Tibial nerve (tissue), 4 donors: Measurements from ENCODE around the gene ZNF514. TPM values are rescaled to one million over a fixed set of nuclear protein-coding genes. Genes with fewer than 3 reads are reported as not detected.
A peak's percentile ranks its signal among the peaks of the same experiment; 100 is the strongest.

Experiments
- DNase-seq, 2 donors: peaks; one replicate each; pipeline ENCODE4 v3.0.0-alpha.2; 2019; ENCODE audit warnings: low spot score in 2 of 2
- H3K27ac ChIP-seq, 4 donors: fragments of 200-600 bp; sonication (generic) in 3 of 4; one replicate each; pipeline ENCODE4 v1.5.1; 2017 to 2019; ENCODE audit warnings: mild to moderate bottlenecking in 1 of 4
- H3K27me3 ChIP-seq, 2 donors: fragments of 200-600 bp; sonication (generic) in 1 of 2; one replicate each; pipeline versions ENCODE4 v1.5.1 to v1.6.0; 2017 to 2019
- H3K36me3 ChIP-seq, 3 donors: fragments of 200-600 bp; sonication (generic); one replicate each; pipeline ENCODE4 v1.5.1; 2018 to 2019
- H3K4me1 ChIP-seq, 4 donors: fragments of 200-600 bp; sonication (generic) in 3 of 4; one replicate each; pipeline ENCODE4 v1.5.1; 2017 to 2019
- H3K4me3 ChIP-seq, 4 donors: fragments of 200-600 bp; sonication (generic) in 3 of 4; one replicate each; pipeline ENCODE4 v1.5.1; 2017 to 2019; ENCODE audit warnings: mild to moderate bottlenecking in 1 of 4, moderate library complexity in 1 of 4
- H3K9me3 ChIP-seq, 4 donors: fragments of 200-600 bp; sonication (generic) in 3 of 4; one replicate each; pipeline ENCODE4 v1.5.1; 2017 to 2019
- CTCF ChIP-seq, 5 experiments: fragments of 200-600 bp in 3 of 5; fragments of 450-650 bp in 2 of 5; sonication (generic) in 3 of 5; IDR thresholded peaks; one replicate each; pipeline ENCODE4 v1.5.1; 2016 to 2019; ENCODE audit warnings: antibody characterized with exemption in 5 of 5, mild to moderate bottlenecking in 3 of 5, moderate library complexity in 2 of 5
- EP300 ChIP-seq, 2 donors: sonication (generic); formaldehyde crosslinking; IDR thresholded peaks; one replicate each; pipeline ENCODE4 v1.6.1; 2017; ENCODE audit warnings: antibody characterized with exemption in 2 of 2, mild to moderate bottlenecking in 1 of 2
- POLR2A ChIP-seq, 2 donors: fragments of 450-650 bp; IDR thresholded peaks; one replicate each; pipeline ENCODE4 v1.6.1; 2017; ENCODE audit warnings: antibody characterized with exemption in 2 of 2, mild to moderate bottlenecking in 2 of 2, moderate library complexity in 2 of 2
- WGBS, 2 donors: methylation state at CpG; one replicate each; pipeline ENCODE4 v1.1.5; 2018; 5-methylcytosine and 5-hydroxymethylcytosine counted together
- total RNA-seq, 4 donors: library from RNA; depleted of rRNA; stranded (reverse); fragments of >200 nt; gene quantifications; one replicate each; pipeline ENCODE4 v1.1.0, GENCODE V29; 2016

ZNF514 gene
- total RNA-seq, 4 donors from 2014 or later, result 19.4 to 24.1 (median 22.2) TPM

DNA sequence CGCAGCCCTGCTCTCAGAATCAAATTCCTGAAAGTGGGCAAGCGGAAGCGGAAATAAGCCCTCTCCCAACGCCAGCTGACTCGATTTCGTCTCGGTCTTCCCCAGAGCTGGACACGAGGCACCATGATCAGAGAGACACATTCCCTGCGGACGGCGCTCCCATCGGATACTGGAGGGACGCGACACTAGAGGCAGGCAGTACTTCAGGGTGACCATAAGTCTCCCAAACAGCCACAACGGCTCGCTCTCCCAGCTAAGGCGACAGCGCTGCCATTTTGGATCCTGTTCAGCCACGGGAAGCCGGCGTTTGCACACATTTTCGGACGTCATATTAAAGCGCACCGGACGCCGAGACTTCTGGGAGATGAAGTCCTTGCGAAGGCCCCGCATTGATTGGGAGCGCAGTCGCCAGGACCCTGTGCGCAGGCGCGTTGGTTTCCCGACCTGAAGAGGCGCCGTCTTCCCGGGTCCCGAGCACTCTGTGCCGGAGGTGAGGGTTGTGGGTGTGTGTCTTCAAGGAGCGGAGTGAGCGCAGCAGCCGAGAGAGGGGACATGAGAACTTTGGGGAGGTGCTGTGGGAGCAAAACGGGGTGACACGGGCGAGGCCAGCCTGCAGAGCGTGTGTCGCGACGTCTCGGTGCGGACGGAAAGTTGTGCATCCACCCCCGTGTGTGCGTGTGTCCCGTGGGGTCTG is 5.9 kb upstream of the ZNF514 start, which contains the start of gene ZNF2:
TSS of gene ZNF2 (plus strand) at position 439 of the 694 bp plus-strand sequence. CDS start 10,418 bp downstream, outside the sequence.
- H3K27me3 ChIP-seq, result no peaks in the 10 kb centered on the region
- H3K36me3 ChIP-seq, result peaks cover 0 to 9% (median 0%) of the 10 kb centered on the region in 3 donors
- WGBS, 2 donors, result 0 to 1% methylated on average over 52 to 56 of the region's 56 CpGs
- H3K27ac ChIP-seq, result peak within 1 kb of the TSS; percentile 88 to 96 (median 91)
- TF ChIP-seq EP300 (IDR thresholded peaks at IDR 0.05), result peak in 1 of 2 donors; percentile 95
- TF ChIP-seq POLR2A (IDR thresholded peaks at IDR 0.05), result peak; percentile 52 to 69
- peak in 2 of 5 experiments; percentile 14 to 41 for TF ChIP-seq CTCF (IDR thresholded peaks at IDR 0.05)
- peak; percentile 96 to 97 for DNase-seq
- peaks cover 0 to 31% (median 11%) of the 10 kb centered on the region in 4 donors for H3K4me1 ChIP-seq
- H3K4me3 ChIP-seq, result peak within 1 kb of the TSS; percentile 68 to 91 (median 70)
- no peaks in the 10 kb centered on the region for H3K9me3 ChIP-seq

- H3K27me3 ChIP-seq, result no peaks in the 10 kb centered on the region
- H3K36me3 ChIP-seq, result peaks cover 0 to 9% (median 0%) of the 10 kb centered on the region in 3 donors
- peak overlapping the region; percentile 88 to 96 (median 91) for H3K27ac ChIP-seq
- peaks cover 0 to 36% (median 11%) of the 10 kb centered on the region in 4 donors for H3K4me1 ChIP-seq
- H3K4me3 ChIP-seq, result peak overlapping the region; percentile 68 to 91 (median 70)
- TF ChIP-seq EP300 (IDR thresholded peaks at IDR 0.05), result no peak
- TF ChIP-seq POLR2A (IDR thresholded peaks at IDR 0.05), result no peak
- TF ChIP-seq CTCF (IDR thresholded peaks at IDR 0.05), result no peak
- WGBS, 2 donors, result 1 to 2% methylated on average over 9 of the region's 9 CpGs
- DNase-seq, result no peak
- no peaks in the 10 kb centered on the region for H3K9me3 ChIP-seq
Observed at GRCh38 chr2:95165030-95165370, 5.4 kb upstream of the ZNF514 start.

DNA sequence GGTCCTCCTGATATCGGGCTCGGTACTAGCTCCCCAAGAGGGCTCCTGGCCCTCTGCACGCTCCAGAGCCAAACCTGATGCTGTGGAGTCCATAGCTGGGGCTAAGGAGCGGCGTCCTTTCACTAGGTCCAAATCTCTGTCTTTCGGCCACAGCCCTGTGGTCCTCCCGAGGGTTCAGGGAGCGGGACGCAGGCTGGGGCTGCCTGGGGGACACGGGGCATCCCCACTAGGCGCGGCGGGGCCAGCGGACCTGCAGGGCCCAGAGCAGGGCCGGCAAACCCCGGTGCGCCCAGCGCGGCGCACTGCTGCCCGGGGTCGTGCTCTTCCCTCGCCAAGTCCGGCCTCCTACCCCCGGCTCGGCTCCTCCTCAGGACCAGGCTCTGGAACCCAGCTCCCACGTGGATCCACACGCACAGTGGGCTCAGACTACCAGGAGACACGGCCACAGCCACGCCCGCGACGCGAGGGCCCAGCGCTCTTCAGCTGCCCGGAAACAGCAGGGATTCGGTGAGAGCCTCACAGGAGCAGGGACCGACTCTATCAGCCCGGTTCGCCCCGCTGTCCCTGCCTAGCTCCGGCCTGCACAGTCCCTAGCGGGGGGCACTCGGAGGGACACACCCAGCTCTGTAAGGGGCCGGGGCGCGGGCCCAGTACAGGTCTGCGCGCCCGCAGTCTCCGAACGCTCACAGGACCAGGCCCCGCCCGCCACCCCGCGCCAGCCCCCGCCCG is 593 bp downstream of the ZNF514 start:
- Histone ChIP-seq H3K4me1 (peaks cover 0 to 38% (median 12%) of the 10 kb centered on the region in 4 donors), H3K4me3 (peak overlapping the region; percentile 57 to 90 (median 78)), H3K27me3 (no peaks in the 10 kb centered on the region), H3K36me3 (peaks cover 0 to 44% (median under 1%) of the 10 kb centered on the region in 3 donors), H3K27ac (peak overlapping the region in 3 of 4 donors; percentile 83 to 90 (median 86)), H3K9me3 (peaks cover 0 to 17% (median 5%) of the 10 kb centered on the region in 4 donors)
- 0 to 1% methylated on average over 10 to 11 of the region's 58 CpGs for WGBS, 2 donors
- TF ChIP-seq POLR2A (IDR thresholded peaks at IDR 0.05), result no peak
- no peak for TF ChIP-seq EP300 (IDR thresholded peaks at IDR 0.05)
- TF ChIP-seq CTCF (IDR thresholded peaks at IDR 0.05), result no peak
- peak; percentile 10 to 19 for DNase-seq

DNA sequence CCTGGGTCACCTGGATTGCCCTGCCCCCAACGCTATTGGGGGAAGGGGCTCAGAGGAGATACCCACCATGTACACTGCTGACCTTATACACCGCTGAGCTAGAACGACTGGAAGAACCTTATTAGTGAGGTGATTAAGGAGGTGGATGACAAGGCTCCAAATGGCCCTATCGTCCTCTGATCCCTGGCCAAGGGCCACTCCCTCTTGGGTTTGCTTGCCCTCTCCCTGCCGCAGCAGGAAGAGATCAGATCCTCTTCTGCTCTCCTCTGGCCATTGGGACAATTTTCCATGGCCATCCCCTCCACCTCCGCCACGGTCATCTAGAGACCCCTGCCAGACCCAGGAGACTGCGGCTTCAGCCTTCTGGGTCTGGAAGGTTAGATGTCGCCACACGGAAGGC is 1.2 kb downstream of the ZNF514 start:
- Histone ChIP-seq H3K27me3 (no peaks in the 10 kb centered on the region), H3K4me1 (peaks cover 0 to 32% (median 12%) of the 10 kb centered on the region in 4 donors), H3K36me3 (peaks cover 0 to 50% (median 3%) of the 10 kb centered on the region in 3 donors), H3K27ac (peak overlapping the region in 3 of 4 donors; percentile 83 to 90 (median 86)), H3K4me3 (peak overlapping the region; percentile 57 to 90 (median 78)), H3K9me3 (peaks cover 0 to 23% (median 6%) of the 10 kb centered on the region in 4 donors)
- no peak for TF ChIP-seq CTCF (IDR thresholded peaks at IDR 0.05)
- TF ChIP-seq POLR2A (IDR thresholded peaks at IDR 0.05), result no peak
- TF ChIP-seq EP300 (IDR thresholded peaks at IDR 0.05), result no peak
- no peak for DNase-seq
- 64 to 65% methylated on average over 10 of the region's 10 CpGs for WGBS, 2 donors
